HCT116 (cell line): Measurements from ENCODE around the gene LTV1.

ENCODE experiments used
- CBX3 ChIP-seq: IDR thresholded peaks from 2 replicates; pipeline ENCODE4 v1.6.1; 2012; ENCODE audit warnings: low read depth
- CEBPB ChIP-seq: IDR thresholded peaks from 2 replicates; pipeline ENCODE4 v1.6.1; 2012; ENCODE audit warnings: low read depth
- EGR1 ChIP-seq: IDR thresholded peaks from 2 replicates; pipeline ENCODE4 v1.6.1; 2012; ENCODE audit warnings: low read depth
- EZH2 ChIP-seq: fragments of 200-600 bp; sonication (generic); IDR thresholded peaks from 2 replicates; pipeline ENCODE4 v1.6.1; 2017; ENCODE audit warnings: antibody characterized with exemption, mixed run types
- POLR2A ChIP-seq: IDR thresholded peaks from 2 replicates; pipeline ENCODE4 v1.7.0; 2011; ENCODE audit warnings: borderline replicate concordance; ENCODE audit not compliant: insufficient read depth, insufficient read length; ENCODE audit errors: extremely low read depth
- POLR2AphosphoS5 ChIP-seq: IDR thresholded peaks from 2 replicates; pipeline ENCODE4 v1.6.1; 2011; ENCODE audit warnings: mild to moderate bottlenecking, low read depth, low read length, moderate library complexity
- RAD21 ChIP-seq: IDR thresholded peaks from 2 replicates; pipeline ENCODE4 v1.6.1; 2012; ENCODE audit warnings: low read depth, mild to moderate bottlenecking
- REST ChIP-seq: IDR thresholded peaks from 2 replicates; pipeline ENCODE4 v1.6.1; 2012; ENCODE audit warnings: low read depth
- SP1 ChIP-seq: IDR thresholded peaks from 2 replicates; pipeline ENCODE4 v1.6.1; 2012; ENCODE audit warnings: low read depth
- ZBTB33 ChIP-seq: IDR thresholded peaks from 2 replicates; pipeline ENCODE4 v1.6.1; 2011; ENCODE audit warnings: mild to moderate bottlenecking, low read length, moderate library complexity; ENCODE audit not compliant: insufficient replicate concordance; ENCODE audit errors: extremely low read depth
- ZFX ChIP-seq: fragments of 450-650 bp; IDR thresholded peaks from 2 replicates; pipeline ENCODE4 v1.6.1; 2017
- ZNF274 ChIP-seq: fragments of 200-500 bp; sonication (Bioruptor generic); IDR thresholded peaks from 2 replicates; pipeline ENCODE4 v1.6.1; 2014; ENCODE audit warnings: mild to moderate bottlenecking, low read depth, low read length, inconsistent platforms
- TF ChIP-seq, protein P1 (sequence below), 3 experiments: fragments of 200-600 bp in 1 of 3; sonication (generic) in 1 of 3; IDR thresholded peaks in 2 of 3; conservative IDR thresholded peaks in 1 of 3; 2 replicates each; pipeline ENCODE4 v1.5.1; 2012 to 2017; ENCODE audit warnings: low read depth in 2 of 3, low read length in 2 of 3, antibody characterized with exemption in 1 of 3, borderline replicate concordance in 1 of 3, control low read depth in 1 of 3, mild to moderate bottlenecking in 1 of 3, mixed read lengths in 1 of 3, mixed run types in 1 of 3, moderate library complexity in 1 of 3; ENCODE audit not compliant: insufficient read depth in 1 of 3

DNA sequence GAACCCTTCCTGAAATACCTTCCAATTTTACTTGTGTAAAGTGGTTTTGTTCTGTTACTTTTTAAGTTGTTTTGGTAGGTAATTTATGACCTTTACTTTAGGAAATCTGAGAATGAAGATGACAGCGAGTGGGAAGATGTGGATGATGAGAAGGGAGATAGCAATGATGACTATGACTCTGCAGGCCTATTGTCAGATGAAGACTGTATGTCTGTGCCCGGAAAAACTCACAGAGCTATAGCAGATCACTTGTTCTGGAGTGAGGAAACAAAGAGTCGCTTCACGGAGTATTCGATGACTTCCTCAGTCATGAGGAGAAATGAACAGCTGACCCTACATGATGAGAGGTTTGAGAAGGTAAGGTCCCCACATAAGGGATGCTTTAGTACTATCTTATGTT is 14.5 kb downstream of the LTV1 start:
- no peak for TF ChIP-seq POLR2A
- no peak for TF ChIP-seq SP1
- TF ChIP-seq ZBTB33: no peak
- TF ChIP-seq REST: no peak
- no peak for TF ChIP-seq EZH2
- TF ChIP-seq, protein P1, sequence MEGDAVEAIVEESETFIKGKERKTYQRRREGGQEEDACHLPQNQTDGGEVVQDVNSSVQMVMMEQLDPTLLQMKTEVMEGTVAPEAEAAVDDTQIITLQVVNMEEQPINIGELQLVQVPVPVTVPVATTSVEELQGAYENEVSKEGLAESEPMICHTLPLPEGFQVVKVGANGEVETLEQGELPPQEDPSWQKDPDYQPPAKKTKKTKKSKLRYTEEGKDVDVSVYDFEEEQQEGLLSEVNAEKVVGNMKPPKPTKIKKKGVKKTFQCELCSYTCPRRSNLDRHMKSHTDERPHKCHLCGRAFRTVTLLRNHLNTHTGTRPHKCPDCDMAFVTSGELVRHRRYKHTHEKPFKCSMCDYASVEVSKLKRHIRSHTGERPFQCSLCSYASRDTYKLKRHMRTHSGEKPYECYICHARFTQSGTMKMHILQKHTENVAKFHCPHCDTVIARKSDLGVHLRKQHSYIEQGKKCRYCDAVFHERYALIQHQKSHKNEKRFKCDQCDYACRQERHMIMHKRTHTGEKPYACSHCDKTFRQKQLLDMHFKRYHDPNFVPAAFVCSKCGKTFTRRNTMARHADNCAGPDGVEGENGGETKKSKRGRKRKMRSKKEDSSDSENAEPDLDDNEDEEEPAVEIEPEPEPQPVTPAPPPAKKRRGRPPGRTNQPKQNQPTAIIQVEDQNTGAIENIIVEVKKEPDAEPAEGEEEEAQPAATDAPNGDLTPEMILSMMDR (IDR thresholded peaks at IDR 0.05 in 2 of 3, conservative IDR thresholded peaks at IDR 0.05 in 1 of 3; ENCODE audit: borderline replicate concordance in 1 of 3, insufficient read depth in 1 of 3, low read depth in 2 of 3, low read length in 2 of 3): no peak
- no peak for TF ChIP-seq ZFX
- TF ChIP-seq POLR2AphosphoS5: no peak
- TF ChIP-seq ZNF274: no peak
- no peak for TF ChIP-seq EGR1
- TF ChIP-seq RAD21: no peak
- TF ChIP-seq CBX3: no peak
- TF ChIP-seq CEBPB: no peak
